Breast epithelium (tissue), 4 donors: ENCODE data around the gene MAGED4B. TPM values are rescaled to one million over a fixed set of nuclear protein-coding genes. Genes with fewer than 3 reads are reported as not detected.
"Not testable (repeated sequence)": the region's sequence is repeated elsewhere in the genome, so short reads cannot be mapped to it uniquely, and the experiment has no call there.

ENCODE experiments used
- DNase-seq, 2 donors: peaks; one replicate each; pipeline ENCODE4 v3.0.0-alpha.2; 2019; ENCODE audit warnings: low spot score in 2 of 2
- H3K27ac ChIP-seq, 2 donors: fragments of 200-600 bp; sonication (generic) in 1 of 2; one replicate each; pipeline ENCODE4 v1.5.1; 2016 to 2019; ENCODE audit warnings: mild to moderate bottlenecking in 1 of 2
- H3K27me3 ChIP-seq, 2 donors: fragments of 200-600 bp; sonication (generic) in 1 of 2; one replicate each; pipeline versions ENCODE4 v1.5.1 to v1.6.0; 2017 to 2019; ENCODE audit warnings: control low read depth in 1 of 2, mild to moderate bottlenecking in 1 of 2
- H3K36me3 ChIP-seq: fragments of 200-600 bp; one replicate; pipeline ENCODE4 v1.5.1; 2019
- H3K4me1 ChIP-seq, 2 donors: fragments of 200-600 bp; sonication (generic); one replicate each; pipeline ENCODE4 v1.5.1; 2016 to 2019; ENCODE audit warnings: control low read depth in 1 of 2
- H3K4me3 ChIP-seq, 3 donors: fragments of 200-600 bp; sonication (generic); 1 replicate in 2 of 3; 2 replicates in 1 of 3; pipeline ENCODE4 v1.5.1; 2016 to 2019; ENCODE audit warnings: mild to moderate bottlenecking in 3 of 3, moderate library complexity in 2 of 3
- H3K9me3 ChIP-seq, 2 donors: fragments of 200-600 bp; sonication (generic) in 1 of 2; one replicate each; pipeline ENCODE4 v1.5.1; 2016 to 2019; ENCODE audit warnings: control low read depth in 1 of 2
- POLR2A ChIP-seq: fragments of 450-650 bp; IDR thresholded peaks from one replicate; pipeline ENCODE4 v1.6.1; 2016; ENCODE audit warnings: antibody characterized with exemption, mild to moderate bottlenecking, moderate library complexity
- POLR2AphosphoS5 ChIP-seq, 3 donors: sonication (generic); formaldehyde crosslinking; IDR thresholded peaks; one replicate each; pipeline ENCODE4 v1.6.1; 2017; ENCODE audit warnings: antibody characterized with exemption in 3 of 3
- intact Hi-C: fragments of 100-400 bp; cut with DNase I; formaldehyde crosslinking; loops from one replicate; pipeline ENCODE4 v1.15.1; 2023; ENCODE audit warnings: low total_unique reads
- total RNA-seq, 3 donors: library from RNA; depleted of rRNA; stranded (reverse); fragments of >200 nt; gene quantifications; one replicate each; pipeline ENCODE4 v1.1.0, GENCODE V29; 2016
- TF ChIP-seq, protein P1 (sequence below), 3 donors: fragments of 450-650 bp; IDR thresholded peaks; one replicate each; pipeline ENCODE4 v1.5.1; 2016 to 2017; ENCODE audit warnings: antibody characterized with exemption in 3 of 3, mild to moderate bottlenecking in 3 of 3, moderate library complexity in 3 of 3

MAGED4B gene, protein sequence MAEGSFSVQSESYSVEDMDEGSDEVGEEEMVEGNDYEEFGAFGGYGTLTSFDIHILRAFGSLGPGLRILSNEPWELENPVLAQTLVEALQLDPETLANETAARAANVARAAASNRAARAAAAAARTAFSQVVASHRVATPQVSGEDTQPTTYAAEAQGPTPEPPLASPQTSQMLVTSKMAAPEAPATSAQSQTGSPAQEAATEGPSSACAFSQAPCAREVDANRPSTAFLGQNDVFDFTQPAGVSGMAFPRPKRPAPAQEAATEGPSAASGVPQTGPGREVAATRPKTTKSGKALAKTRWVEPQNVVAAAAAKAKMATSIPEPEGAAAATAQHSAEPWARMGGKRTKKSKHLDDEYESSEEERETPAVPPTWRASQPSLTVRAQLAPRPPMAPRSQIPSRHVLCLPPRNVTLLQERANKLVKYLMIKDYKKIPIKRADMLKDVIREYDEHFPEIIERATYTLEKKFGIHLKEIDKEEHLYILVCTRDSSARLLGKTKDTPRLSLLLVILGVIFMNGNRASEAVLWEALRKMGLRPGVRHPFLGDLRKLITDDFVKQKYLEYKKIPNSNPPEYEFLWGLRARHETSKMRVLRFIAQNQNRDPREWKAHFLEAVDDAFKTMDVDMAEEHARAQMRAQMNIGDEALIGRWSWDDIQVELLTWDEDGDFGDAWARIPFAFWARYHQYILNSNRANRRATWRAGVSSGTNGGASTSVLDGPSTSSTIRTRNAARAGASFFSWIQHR
- total RNA-seq, result 1 to 10 TPM in 2 of 3 donors, not detected in 1; 2.2 to 3.9 TPM

DNA sequence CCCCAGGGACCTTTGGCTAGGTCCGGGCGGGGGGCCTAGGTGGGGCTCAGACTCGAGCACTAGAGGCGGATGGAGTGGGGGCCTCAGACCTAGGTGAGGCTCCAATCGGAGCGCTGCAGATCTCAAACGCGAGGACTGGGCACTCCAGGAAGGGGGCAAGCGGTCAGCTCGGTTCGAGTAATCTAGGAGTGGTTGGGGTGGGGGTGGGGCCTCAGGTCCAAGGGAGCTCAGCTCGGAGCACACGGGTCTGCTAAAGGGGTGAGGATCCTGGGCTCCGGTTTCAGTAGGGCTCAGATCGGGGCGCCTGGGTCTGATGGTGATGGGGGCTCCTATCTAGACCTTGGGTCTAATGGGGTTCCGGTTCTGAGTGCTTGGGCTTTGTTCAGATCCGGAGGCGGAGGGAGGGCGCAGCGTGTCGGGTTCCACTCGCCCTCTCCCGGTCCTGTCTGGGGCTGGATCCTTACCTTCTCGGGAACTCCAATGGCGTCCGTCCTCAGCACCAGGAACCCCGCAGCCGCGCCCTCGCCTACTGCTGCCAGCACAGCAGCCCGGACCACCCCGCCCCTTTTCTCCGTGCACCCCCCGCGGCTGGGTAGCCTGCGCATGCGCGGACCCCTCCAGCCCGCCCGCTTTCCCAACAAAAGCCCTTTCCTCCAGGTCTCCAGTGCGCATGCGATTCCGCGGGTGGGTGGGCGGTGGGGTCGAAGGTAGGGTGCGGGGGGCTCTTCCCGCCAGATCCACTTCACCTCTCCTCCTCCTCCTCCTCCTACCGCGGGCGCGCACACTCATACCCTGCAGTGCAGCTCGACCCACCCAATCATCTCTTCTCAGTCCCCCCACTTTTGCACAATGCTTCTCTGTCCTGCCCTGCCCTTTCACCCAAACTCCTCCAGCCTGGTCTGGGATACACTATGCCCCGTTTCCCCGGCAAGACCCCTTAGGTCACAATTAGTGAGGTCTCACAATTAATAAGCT, at the start of gene MAGED4B:
Gene MAGED4B, minus strand, starts transcription at position 518 of the 975 bp plus-strand sequence. CDS start 1,011 bp downstream, outside the sequence.
- intact Hi-C loops, DNase-seq: not testable (repeated sequence)

DNA sequence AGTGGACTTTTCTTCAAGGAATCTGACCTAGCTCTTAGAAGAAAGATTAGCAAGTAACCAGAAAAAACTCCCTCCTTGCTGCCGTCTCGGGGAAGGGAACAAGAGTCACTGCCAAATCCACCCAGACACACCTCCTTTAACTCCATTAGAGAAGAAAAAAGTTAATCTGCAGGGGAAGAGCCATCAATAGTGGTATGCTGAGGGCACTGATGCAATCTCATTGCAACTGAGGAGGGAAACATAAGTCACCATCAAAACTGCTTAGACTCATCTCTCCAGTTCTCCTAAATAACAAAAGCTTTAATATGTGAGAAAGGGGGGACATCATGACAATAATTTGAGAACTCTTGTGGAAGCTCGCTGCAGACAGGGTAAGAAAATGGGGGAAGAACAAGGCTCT, 49.3 kb upstream of the MAGED4B start:
- DNase-seq, result no peak
- peaks cover 0 to 14% of the 10 kb centered on the region in 2 donors for H3K27me3 ChIP-seq
- H3K4me1 ChIP-seq, result no peaks in the 10 kb centered on the region
- no peak overlapping the region for H3K4me3 ChIP-seq
- TF ChIP-seq, protein P1, sequence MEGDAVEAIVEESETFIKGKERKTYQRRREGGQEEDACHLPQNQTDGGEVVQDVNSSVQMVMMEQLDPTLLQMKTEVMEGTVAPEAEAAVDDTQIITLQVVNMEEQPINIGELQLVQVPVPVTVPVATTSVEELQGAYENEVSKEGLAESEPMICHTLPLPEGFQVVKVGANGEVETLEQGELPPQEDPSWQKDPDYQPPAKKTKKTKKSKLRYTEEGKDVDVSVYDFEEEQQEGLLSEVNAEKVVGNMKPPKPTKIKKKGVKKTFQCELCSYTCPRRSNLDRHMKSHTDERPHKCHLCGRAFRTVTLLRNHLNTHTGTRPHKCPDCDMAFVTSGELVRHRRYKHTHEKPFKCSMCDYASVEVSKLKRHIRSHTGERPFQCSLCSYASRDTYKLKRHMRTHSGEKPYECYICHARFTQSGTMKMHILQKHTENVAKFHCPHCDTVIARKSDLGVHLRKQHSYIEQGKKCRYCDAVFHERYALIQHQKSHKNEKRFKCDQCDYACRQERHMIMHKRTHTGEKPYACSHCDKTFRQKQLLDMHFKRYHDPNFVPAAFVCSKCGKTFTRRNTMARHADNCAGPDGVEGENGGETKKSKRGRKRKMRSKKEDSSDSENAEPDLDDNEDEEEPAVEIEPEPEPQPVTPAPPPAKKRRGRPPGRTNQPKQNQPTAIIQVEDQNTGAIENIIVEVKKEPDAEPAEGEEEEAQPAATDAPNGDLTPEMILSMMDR (IDR thresholded peaks at IDR 0.05), result no peak
- no peak for TF ChIP-seq POLR2A
- H3K27ac ChIP-seq, result no peak overlapping the region
- H3K9me3 ChIP-seq, result peaks cover 0 to 6% of the 10 kb centered on the region in 2 donors
- no peaks in the 10 kb centered on the region for H3K36me3 ChIP-seq
- intact Hi-C loops, result no loop called here

More for the DNA sequence above, at the start of gene MAGED4B:
- H3K36me3 ChIP-seq, H3K4me1 ChIP-seq, H3K27me3 ChIP-seq, H3K9me3 ChIP-seq, H3K4me3 ChIP-seq, H3K27ac ChIP-seq: not testable (repeated sequence)

DNA sequence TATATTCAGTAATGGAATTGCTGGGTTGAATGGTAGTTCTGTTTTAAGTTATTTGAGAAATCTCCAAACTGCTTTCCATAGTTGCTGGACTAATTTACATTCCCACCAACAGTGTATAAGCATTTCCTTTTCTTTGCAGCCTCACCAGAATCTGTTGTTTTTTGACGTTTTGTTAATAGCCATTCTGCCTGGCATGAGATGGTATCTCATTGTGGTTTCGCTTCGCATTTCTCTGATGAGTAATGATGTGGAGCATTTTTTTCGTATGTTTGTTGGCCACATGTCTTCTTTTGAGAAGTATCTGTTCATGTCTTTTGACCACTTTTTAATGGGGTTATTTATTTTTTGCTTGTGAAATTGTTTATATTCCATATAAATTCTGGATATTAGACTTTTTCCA, 13.6 kb upstream of the MAGED4B start:
- H3K9me3 ChIP-seq, result no peaks in the 10 kb centered on the region
- TF ChIP-seq, protein P1 (IDR thresholded peaks at IDR 0.05), result no peak
- TF ChIP-seq POLR2A (no peak), POLR2AphosphoS5 (IDR thresholded peaks at IDR 0.05) (no peak)
- peaks cover 0 to 8% of the 10 kb centered on the region in 2 donors for H3K27me3 ChIP-seq
- no peaks in the 10 kb centered on the region for H3K36me3 ChIP-seq
- H3K27ac ChIP-seq, result no peak overlapping the region
- intact Hi-C loops, result no loop called here
- no peak overlapping the region for H3K4me3 ChIP-seq
- no peaks in the 10 kb centered on the region for H3K4me1 ChIP-seq
- no peak for DNase-seq

DNA sequence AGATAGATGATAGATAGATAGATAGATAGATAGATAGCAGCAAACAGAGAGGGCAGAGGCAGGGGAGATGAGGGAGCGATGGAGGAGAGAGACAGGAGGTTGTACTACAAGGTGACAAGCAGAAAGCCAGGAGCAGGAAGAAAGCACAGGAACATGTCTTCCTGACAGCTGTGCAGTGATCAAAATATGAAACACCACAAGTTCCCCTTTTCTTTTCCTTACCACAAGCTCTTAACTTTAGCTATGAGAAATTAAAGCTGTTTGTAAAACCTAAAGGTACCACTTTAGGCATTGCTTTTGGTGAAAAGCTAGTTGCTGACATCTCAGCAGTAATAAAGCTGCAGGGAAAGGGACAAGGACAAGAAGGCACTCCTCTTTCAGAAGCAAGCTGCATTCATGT, 9.1 kb upstream of the MAGED4B start:
- H3K4me1 ChIP-seq, result no peaks in the 10 kb centered on the region

DNA sequence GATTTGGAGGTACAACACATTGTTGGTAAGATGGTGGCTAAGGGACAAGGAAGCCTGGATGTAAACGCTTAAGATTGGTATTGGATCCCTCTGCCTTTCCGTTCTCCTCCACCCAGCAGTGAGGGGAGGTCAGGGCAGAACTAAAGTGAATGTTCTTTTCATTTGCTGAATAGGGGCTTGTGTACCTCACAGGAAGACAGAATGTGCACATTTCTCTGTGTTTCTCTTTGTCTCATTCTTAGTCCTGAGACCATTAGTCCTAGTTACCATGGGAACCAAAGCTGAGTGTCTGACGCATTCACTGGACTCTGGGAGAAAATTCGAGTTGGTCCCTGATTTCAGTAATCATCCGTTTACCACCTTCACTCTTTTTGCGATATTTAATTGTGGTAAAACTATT, 26.7 kb downstream of the MAGED4B start:
- DNase-seq, H3K9me3 ChIP-seq, H3K4me1 ChIP-seq, H3K36me3 ChIP-seq, intact Hi-C loops, H3K4me3 ChIP-seq, H3K27ac ChIP-seq: not testable (repeated sequence)
- H3K27me3 ChIP-seq, result peaks cover 0 to 18% of the 10 kb centered on the region in 2 donors

More for the DNA sequence above, 9.1 kb upstream of the MAGED4B start:
- DNase-seq, result no peak
- H3K9me3 ChIP-seq, result no peaks in the 10 kb centered on the region
- no peak overlapping the region for H3K27ac ChIP-seq
- no peaks in the 10 kb centered on the region for H3K36me3 ChIP-seq
- TF ChIP-seq POLR2A, result no peak
- TF ChIP-seq, protein P1 (IDR thresholded peaks at IDR 0.05), result no peak
- TF ChIP-seq POLR2AphosphoS5 (IDR thresholded peaks at IDR 0.05), result no peak
- intact Hi-C loops, result no loop called here
- peaks cover 0 to 7% of the 10 kb centered on the region in 2 donors for H3K27me3 ChIP-seq
- H3K4me3 ChIP-seq, result no peak overlapping the region
